ENCODE measurements around the gene TBX2.
"Not testable (repeated sequence)": the region's sequence is repeated elsewhere in the genome, so short reads cannot be mapped to it uniquely, and the experiment has no call there.

TBX2 gene

DNA sequence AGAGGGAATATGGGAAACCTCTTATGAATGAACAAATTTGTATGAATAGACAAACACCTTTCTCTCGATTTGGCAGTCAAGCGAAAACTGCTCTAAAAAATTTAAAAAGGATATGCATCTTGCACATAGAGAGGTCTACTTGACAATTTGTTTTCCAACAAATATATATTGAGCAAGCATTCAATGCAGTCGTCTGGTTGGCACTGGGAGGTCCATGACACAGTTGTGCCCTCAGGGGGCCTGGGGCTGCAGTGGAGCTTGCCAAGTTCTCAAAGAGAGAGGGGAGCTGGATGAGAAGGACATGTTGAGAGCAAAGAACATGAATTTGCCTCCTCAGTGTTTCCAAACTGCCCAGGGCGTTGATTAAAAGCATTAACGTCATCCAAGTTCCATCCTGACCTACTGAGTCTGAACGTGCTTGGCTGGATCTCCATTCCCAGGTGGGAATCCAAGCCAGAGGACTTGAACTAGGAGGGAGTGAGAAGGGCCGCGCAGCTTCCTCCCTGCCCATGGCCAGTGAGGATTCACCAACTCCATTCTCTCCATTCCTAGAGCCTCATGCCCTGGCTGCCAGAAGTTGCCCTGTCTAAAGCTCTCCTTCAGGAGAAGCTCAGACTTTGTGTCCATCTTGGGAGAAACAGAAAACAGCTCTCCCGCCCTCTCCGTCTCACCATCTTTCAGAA, 24.5 kb downstream of the TBX2 start:
- H3K27me3 ChIP-seq, result peaks cover 0 to 36% of the 10 kb centered on the region in 2 donors
- intact Hi-C loops (cut with DNase I; ENCODE audit: low total_unique reads), result no loop called here
- no peaks in the 10 kb centered on the region for H3K4me1 ChIP-seq
- no peak for TF ChIP-seq CTCF (IDR thresholded peaks at IDR 0.05)
- no peak overlapping the region for H3K4me3 ChIP-seq
- H3K9me3 ChIP-seq, result no peaks in the 10 kb centered on the region
- no peak for DNase-seq
- H3K27ac ChIP-seq, result no peak overlapping the region
- no peaks in the 10 kb centered on the region for H3K36me3 ChIP-seq

DNA sequence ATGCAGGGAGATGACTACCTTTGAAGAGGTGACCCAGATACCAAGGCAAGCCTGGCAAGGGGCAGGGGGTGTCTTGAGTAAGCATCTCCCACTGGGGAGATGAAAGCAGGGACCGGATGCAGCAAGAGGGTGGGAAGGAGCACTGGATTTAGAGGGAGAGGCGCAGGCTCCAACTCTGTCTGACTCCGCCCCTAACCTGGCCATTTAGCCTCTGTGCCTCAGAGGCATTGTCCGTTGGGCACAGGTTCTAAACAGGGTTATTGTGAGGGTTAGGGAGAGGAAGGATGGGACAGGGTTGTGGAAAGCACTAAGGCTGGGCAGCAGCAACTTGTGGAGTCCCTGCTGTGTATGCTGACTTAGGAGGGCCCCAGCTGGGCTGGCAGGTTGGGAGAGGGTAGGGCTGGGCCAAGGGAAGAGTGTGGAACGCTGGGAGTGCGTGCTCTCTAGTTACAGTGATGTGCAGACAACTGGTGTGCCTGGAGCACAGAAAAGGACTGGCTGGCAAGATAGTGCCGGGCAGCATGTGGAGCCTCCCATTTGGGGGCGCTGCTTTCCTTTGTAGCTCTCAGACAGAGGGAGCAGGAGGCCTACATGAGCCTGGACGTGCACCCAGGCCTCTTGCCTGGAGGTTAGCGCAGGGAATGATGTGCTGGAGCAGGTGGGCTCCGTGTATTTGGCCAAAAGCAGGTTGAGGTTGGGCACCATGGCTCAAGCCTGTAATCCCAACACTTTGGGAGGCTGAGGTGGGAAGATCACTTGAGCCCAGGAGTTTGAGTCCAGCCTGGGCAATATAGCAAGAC, 26.2 kb downstream of the TBX2 start:
- Histone ChIP-seq H3K36me3 (no peaks in the 10 kb centered on the region), H3K9me3 (no peaks in the 10 kb centered on the region), H3K27ac (no peak overlapping the region), H3K4me3 (no peak overlapping the region), H3K27me3 (peaks cover 0 to 35% of the 10 kb centered on the region in 2 donors), H3K4me1 (no peaks in the 10 kb centered on the region)
- intact Hi-C loops (cut with DNase I; ENCODE audit: low total_unique reads), result no loop called here
- no peak for TF ChIP-seq CTCF (IDR thresholded peaks at IDR 0.05)
- no peak for DNase-seq

DNA sequence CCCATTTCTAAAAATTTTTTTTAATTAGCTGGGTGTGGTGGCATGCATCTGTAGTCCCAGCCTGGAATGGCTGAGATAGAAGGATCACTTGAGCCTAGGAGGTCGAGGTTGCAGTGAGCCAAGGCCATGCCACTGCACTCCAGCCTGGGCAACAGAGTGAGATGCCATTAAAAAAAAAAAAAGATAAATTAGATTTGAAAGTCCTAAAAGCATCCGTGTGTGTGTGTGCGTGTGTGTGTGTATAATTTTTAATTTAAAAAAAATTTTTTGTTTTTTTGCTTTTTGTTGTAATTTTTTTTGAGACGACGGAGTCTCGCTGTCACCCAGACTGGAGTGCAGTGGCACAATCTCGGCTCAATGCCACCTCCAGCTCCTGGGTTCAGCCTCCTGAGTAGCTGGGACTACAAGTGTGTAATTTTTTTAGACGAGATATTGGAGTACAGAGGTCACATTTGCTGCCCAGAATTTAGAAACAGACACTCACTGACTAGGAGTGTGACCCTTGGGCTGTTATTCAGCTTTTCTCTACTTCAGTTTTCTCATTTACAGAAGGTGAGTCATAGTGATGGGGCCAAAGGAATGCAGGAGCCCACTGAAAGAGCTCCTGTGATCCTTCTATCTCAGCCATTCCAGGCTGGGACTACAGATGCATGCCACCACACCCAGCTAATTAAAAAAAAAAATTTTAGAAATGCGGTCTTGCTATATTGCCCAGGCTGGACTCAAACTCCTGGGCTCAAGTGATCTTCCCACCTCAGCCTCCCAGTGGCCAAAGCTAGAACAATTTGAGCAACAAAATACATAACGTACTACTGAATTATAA, 27.1 kb downstream of the TBX2 start:
- intact Hi-C loops (cut with DNase I; ENCODE audit: low total_unique reads), result no loop called here
- TF ChIP-seq CTCF (IDR thresholded peaks at IDR 0.05), result no peak
- H3K4me1 ChIP-seq, result no peaks in the 10 kb centered on the region
- H3K27me3 ChIP-seq, result peaks cover 0 to 26% of the 10 kb centered on the region in 2 donors
- H3K27ac ChIP-seq, result no peak overlapping the region
- DNase-seq, result no peak
- H3K4me3 ChIP-seq, result no peak overlapping the region
- H3K36me3 ChIP-seq, result no peaks in the 10 kb centered on the region
- H3K9me3 ChIP-seq, result no peaks in the 10 kb centered on the region

DNA sequence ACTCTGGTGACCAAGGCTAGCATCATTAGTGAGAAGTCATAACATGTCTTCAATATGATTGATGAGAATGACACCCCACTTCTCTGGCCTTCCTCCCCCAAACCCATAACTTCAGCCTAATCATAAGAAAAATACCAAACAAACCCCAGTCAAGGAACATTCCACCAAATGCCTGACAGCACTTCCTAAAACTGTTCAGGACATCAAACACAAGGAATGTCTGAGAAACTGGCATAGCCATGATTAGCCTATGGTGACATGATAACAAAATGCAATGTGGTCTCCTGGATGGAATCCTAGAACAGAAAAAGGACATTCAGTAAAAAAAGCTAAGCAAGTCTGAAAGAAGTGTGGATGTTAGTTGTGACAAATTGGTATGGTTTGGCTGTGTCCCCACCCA, 27.9 kb downstream of the TBX2 start:
- Histone ChIP-seq H3K4me3 (no peak overlapping the region), H3K27ac (no peak overlapping the region), H3K9me3 (no peaks in the 10 kb centered on the region), H3K4me1 (no peaks in the 10 kb centered on the region), H3K36me3 (no peaks in the 10 kb centered on the region), H3K27me3 (peaks cover 0 to 22% of the 10 kb centered on the region in 2 donors)
- no peak for TF ChIP-seq CTCF (IDR thresholded peaks at IDR 0.05)
- intact Hi-C loops (cut with DNase I; ENCODE audit: low total_unique reads), result no loop called here
- DNase-seq, result no peak

DNA sequence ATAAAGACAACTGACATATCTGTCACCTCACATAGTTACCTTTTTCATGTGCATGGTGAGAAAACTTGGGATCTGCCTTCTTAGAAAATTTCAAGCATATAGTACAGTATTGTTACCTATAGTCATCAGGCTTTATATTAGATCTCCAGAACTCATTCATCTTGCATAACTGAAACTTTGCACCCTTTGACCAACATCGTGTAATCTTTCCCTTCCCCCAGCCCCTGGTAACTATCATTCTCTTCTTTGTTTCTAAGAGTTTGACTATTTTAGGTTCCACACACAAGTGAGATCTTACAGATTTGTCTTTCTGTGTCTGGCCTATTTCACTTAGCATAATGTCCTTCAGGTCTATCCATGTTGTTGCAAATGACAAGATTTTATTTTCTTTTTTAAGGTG, 29.6 kb downstream of the TBX2 start:
- no peak overlapping the region for H3K4me3 ChIP-seq
- TF ChIP-seq CTCF (IDR thresholded peaks at IDR 0.05), result no peak
- H3K27ac ChIP-seq, result no peak overlapping the region
- intact Hi-C loops (cut with DNase I; ENCODE audit: low total_unique reads), result no loop called here
- H3K9me3 ChIP-seq, result no peaks in the 10 kb centered on the region
- H3K4me1 ChIP-seq, result no peaks in the 10 kb centered on the region
- no peaks in the 10 kb centered on the region for H3K36me3 ChIP-seq
- no peak for DNase-seq
- peaks cover 0 to 11% of the 10 kb centered on the region in 2 donors for H3K27me3 ChIP-seq

DNA sequence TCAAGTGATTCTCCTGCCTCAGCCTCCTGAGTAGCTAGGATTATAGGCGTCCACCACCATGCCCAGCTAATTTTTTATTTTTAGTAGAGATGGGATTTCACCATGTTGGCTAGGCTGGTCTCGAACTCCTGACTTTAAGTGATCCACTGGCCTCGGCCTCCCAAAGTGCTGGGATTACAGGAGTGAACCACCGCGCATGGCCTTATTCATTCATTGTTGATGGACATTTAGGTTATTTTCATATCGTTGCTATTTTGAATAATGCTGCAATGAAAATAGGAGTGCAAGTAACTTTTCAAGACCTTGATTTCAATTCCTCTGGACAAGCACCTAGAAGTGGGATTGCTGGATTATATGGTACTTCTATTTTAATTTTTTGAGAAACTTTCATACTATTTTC, 30.2 kb downstream of the TBX2 start:
- H3K36me3 ChIP-seq; H3K4me3 ChIP-seq; H3K9me3 ChIP-seq; H3K27me3 ChIP-seq; H3K27ac ChIP-seq; DNase-seq; intact Hi-C loops (cut with DNase I; ENCODE audit: low total_unique reads); H3K4me1 ChIP-seq: not testable (repeated sequence)
